ENCODE measurements around the gene TEX38.

Gene TEX38

DNA sequence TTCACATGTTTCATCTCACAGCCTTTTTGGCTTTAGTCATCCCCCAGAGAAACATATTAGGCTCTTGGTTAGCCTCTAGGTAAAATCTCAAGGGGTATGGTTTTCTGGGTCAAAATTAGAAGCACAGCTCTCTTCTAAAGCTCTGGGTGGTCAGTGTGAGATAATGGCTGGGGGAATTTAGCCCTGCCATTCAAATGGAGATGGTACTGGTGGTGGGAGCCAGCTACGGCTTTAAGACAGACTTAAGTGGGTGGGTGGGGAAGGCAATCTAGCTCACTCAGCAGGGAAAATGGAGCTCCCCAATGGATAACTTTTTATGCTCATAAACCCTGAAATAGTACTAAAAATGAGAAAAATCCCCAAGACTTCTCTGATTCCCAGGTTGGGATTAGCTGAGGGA is 5.7 kb downstream of the TEX38 start:
- H3K4me3 ChIP-seq (ENCODE audit: insufficient read length, low read depth), result no peak overlapping the region
- no peak overlapping the region for H3K9ac ChIP-seq (ENCODE audit: insufficient read length, low read depth)
- H3K27me3 ChIP-seq (ENCODE audit: insufficient read depth, insufficient read length), result no peaks in the 10 kb centered on the region
- H3K4me1 ChIP-seq (ENCODE audit: insufficient read depth, insufficient read length), result peaks cover 12% of the 10 kb centered on the region
- no peak for TF ChIP-seq SUZ12 (IDR thresholded peaks at IDR 0.05; ENCODE audit: extremely low read depth, insufficient read depth, insufficient read length)
- TF ChIP-seq ZNF274 (IDR thresholded peaks at IDR 0.05; ENCODE audit: low read depth, low read length), result no peak
- no peak for TF ChIP-seq YY1 (IDR thresholded peaks at IDR 0.05; ENCODE audit: insufficient read depth, insufficient read length)
- DNase-seq (ENCODE audit: low read depth, low spot score), result peak; percentile 86
- peaks cover 70% of the 10 kb centered on the region for H3K36me3 ChIP-seq (ENCODE audit: insufficient read depth, insufficient read length, low read length)
- H3K9me3 ChIP-seq (ENCODE audit: insufficient read depth, low read length), result no peaks in the 10 kb centered on the region

DNA sequence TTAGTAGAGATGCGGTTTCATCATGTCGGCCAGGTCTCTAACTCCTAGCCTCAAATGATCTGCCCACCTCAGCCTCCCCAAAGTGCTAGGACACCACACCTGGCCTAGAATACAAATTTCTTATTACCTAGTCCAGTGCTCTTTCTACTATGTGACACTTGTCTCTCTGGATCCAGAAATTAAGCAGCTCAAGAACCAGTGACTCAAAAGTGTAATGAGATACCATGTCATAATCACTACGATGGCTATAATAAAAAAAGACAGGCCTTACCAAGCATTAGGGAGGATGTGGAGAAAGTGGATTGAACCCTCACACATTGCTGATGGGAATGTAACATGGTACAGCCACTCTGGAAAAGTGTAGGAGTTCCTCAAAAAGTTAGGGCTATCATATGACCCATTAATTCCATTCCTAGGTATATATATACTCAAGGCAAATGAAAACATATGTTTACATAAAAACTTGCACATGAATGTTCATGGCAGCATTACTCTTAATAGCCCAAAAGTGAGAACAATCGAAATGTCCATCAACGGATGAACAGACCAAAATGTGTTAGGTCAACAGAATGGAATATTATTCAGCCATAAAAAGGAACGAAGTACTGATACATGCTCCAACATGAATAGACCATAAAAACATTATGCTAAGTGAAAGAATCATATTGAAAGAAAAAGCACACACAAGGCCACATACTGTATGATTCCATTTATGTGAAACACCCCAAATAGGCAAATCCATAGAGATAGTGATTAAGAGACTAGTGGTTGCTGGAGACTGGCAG is 8.3 kb downstream of the TEX38 start:
- no peaks in the 10 kb centered on the region for H3K27me3 ChIP-seq (ENCODE audit: insufficient read depth, insufficient read length)
- no peaks in the 10 kb centered on the region for H3K9me3 ChIP-seq (ENCODE audit: insufficient read depth, low read length)
- no peak for DNase-seq (ENCODE audit: low read depth, low spot score)
- peaks cover 7% of the 10 kb centered on the region for H3K4me1 ChIP-seq (ENCODE audit: insufficient read depth, insufficient read length)
- no peak overlapping the region for H3K4me3 ChIP-seq (ENCODE audit: insufficient read length, low read depth)
- H3K36me3 ChIP-seq (ENCODE audit: insufficient read depth, insufficient read length, low read length), result peaks cover 88% of the 10 kb centered on the region
- TF ChIP-seq ZNF274 (IDR thresholded peaks at IDR 0.05; ENCODE audit: low read depth, low read length), result no peak
- no peak for TF ChIP-seq SUZ12 (IDR thresholded peaks at IDR 0.05; ENCODE audit: extremely low read depth, insufficient read depth, insufficient read length)
- TF ChIP-seq YY1 (IDR thresholded peaks at IDR 0.05; ENCODE audit: insufficient read depth, insufficient read length), result no peak
- no peak overlapping the region for H3K9ac ChIP-seq (ENCODE audit: insufficient read length, low read depth)

DNA sequence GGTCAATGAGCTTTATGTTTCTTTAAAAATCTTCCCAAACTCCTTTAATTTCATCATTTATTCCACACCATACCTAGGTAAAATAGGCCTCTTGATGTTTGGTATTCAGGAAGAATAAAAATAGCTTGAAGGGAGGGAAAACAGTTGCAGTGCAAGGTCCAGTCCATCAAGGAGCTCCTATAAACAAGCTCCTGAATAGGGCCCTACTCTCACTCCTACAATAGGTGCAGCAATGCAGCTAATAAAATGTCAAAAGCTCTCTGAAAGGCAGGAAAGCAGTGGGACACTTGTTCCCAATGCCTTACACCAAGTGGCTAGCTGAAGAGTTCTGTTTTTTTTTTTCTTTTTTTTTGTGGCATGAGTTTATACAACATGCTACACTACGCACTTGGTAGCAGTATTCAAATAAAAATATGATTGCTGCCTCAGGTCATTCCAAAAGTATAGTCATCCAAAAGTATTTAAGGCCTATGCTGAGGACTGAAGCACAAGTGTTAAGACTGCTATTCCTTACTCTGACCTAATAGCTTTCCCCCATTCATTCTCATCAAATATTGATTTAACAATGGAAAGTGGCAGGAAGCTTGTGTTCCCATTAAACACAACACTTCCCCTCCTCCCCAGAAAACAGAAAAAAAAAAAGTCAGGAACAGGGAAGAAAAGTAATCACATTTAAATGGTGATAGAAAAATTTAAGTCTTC is 9.8 kb downstream of the TEX38 start:
- TF ChIP-seq SUZ12 (IDR thresholded peaks at IDR 0.05; ENCODE audit: extremely low read depth, insufficient read depth, insufficient read length), result no peak
- TF ChIP-seq YY1 (IDR thresholded peaks at IDR 0.05; ENCODE audit: insufficient read depth, insufficient read length), result no peak
- no peak overlapping the region for H3K9ac ChIP-seq (ENCODE audit: insufficient read length, low read depth)
- no peak for DNase-seq (ENCODE audit: low read depth, low spot score)
- H3K9me3 ChIP-seq (ENCODE audit: insufficient read depth, low read length), result no peaks in the 10 kb centered on the region
- no peaks in the 10 kb centered on the region for H3K27me3 ChIP-seq (ENCODE audit: insufficient read depth, insufficient read length)
- peaks cover 5% of the 10 kb centered on the region for H3K4me1 ChIP-seq (ENCODE audit: insufficient read depth, insufficient read length)
- peaks cover 90% of the 10 kb centered on the region for H3K36me3 ChIP-seq (ENCODE audit: insufficient read depth, insufficient read length, low read length)
- no peak overlapping the region for H3K4me3 ChIP-seq (ENCODE audit: insufficient read length, low read depth)

DNA sequence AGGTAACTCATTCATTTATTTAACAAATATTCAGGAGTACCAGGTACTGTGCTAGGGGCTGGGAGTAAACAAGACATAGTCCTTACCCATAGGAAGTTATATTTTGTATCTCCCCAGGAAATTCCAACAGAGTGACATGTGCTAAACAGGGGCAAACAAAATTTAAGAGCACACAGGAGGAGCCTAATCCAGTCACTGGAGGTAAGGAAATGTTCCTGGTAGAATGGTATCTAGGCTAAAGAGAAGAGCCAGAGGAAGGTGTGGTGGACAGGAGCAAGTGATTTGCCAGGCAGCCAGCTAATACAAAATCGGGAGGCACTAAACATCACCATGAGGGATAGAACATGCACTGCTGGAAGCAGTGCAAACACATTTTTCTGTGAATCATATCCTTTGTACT is 10.4 kb downstream of the TEX38 start:
- Histone ChIP-seq H3K36me3 (ENCODE audit: insufficient read depth, insufficient read length, low read length) (peaks cover 90% of the 10 kb centered on the region), H3K27me3 (ENCODE audit: insufficient read depth, insufficient read length) (no peaks in the 10 kb centered on the region), H3K4me3 (ENCODE audit: insufficient read length, low read depth) (no peak overlapping the region), H3K9me3 (ENCODE audit: insufficient read depth, low read length) (no peaks in the 10 kb centered on the region), H3K4me1 (ENCODE audit: insufficient read depth, insufficient read length) (peaks cover 1% of the 10 kb centered on the region), H3K9ac (ENCODE audit: insufficient read length, low read depth) (no peak overlapping the region)
- TF ChIP-seq YY1 (IDR thresholded peaks at IDR 0.05; ENCODE audit: insufficient read depth, insufficient read length), result no peak
- no peak for TF ChIP-seq SUZ12 (IDR thresholded peaks at IDR 0.05; ENCODE audit: extremely low read depth, insufficient read depth, insufficient read length)
- no peak for TF ChIP-seq ZNF274 (IDR thresholded peaks at IDR 0.05; ENCODE audit: low read depth, low read length)
- no peak for DNase-seq (ENCODE audit: low read depth, low spot score)

DNA sequence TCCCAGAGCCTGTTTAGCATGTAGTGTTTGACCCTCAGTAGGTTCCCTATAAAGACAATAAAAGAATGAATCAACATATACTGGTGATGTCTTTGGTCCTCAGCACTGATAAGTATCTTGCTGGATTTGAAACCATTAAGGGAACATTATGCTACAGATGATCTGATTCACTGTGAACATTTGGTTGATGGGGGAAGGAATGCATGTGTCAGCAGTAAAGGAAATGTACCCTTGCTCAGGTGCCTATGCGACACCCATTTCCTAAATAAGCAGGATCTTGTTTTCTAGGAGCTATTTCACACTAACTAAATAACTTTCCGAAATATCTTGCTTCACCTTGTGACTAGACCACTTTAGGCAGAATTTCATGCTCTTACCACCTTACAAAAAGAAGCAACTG is 13.0 kb downstream of the TEX38 start:
- Histone ChIP-seq H3K4me3 (ENCODE audit: insufficient read length, low read depth) (no peak overlapping the region), H3K9me3 (ENCODE audit: insufficient read depth, low read length) (no peaks in the 10 kb centered on the region), H3K4me1 (ENCODE audit: insufficient read depth, insufficient read length) (no peaks in the 10 kb centered on the region), H3K36me3 (ENCODE audit: insufficient read depth, insufficient read length, low read length) (peaks cover 99% of the 10 kb centered on the region), H3K9ac (ENCODE audit: insufficient read length, low read depth) (no peak overlapping the region), H3K27me3 (ENCODE audit: insufficient read depth, insufficient read length) (no peaks in the 10 kb centered on the region)
- DNase-seq (ENCODE audit: low read depth, low spot score), result no peak
- TF ChIP-seq ZNF274 (IDR thresholded peaks at IDR 0.05; ENCODE audit: low read depth, low read length), result no peak
- no peak for TF ChIP-seq YY1 (IDR thresholded peaks at IDR 0.05; ENCODE audit: insufficient read depth, insufficient read length)
- no peak for TF ChIP-seq SUZ12 (IDR thresholded peaks at IDR 0.05; ENCODE audit: extremely low read depth, insufficient read depth, insufficient read length)

DNA sequence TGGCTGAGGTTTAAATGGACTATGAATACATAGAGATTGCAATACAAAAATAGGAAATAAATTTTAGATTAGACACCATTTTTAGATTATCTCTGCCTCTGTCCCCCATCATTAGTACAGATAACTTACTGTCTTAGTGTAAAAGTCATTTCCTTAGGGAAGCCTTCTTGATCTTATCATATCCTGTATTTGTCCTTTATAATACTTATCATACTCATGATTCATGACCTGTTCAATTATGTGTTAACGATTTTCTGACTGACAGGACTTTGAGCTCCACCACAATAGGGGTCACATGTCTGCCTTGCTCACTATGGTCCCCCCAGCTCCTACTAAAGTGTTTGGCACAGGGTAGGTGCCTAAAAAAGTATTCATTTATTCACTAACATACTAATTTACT is 14.6 kb downstream of the TEX38 start:
- Histone ChIP-seq H3K4me3 (ENCODE audit: insufficient read length, low read depth) (no peak overlapping the region), H3K9me3 (ENCODE audit: insufficient read depth, low read length) (no peaks in the 10 kb centered on the region), H3K9ac (ENCODE audit: insufficient read length, low read depth) (no peak overlapping the region), H3K27me3 (ENCODE audit: insufficient read depth, insufficient read length) (no peaks in the 10 kb centered on the region), H3K36me3 (ENCODE audit: insufficient read depth, insufficient read length, low read length) (peaks cover 99% of the 10 kb centered on the region), H3K4me1 (ENCODE audit: insufficient read depth, insufficient read length) (no peaks in the 10 kb centered on the region)
- no peak for TF ChIP-seq YY1 (IDR thresholded peaks at IDR 0.05; ENCODE audit: insufficient read depth, insufficient read length)
- TF ChIP-seq SUZ12 (IDR thresholded peaks at IDR 0.05; ENCODE audit: extremely low read depth, insufficient read depth, insufficient read length), result no peak
- no peak for TF ChIP-seq ZNF274 (IDR thresholded peaks at IDR 0.05; ENCODE audit: low read depth, low read length)
- DNase-seq (ENCODE audit: low read depth, low spot score), result no peak

DNA sequence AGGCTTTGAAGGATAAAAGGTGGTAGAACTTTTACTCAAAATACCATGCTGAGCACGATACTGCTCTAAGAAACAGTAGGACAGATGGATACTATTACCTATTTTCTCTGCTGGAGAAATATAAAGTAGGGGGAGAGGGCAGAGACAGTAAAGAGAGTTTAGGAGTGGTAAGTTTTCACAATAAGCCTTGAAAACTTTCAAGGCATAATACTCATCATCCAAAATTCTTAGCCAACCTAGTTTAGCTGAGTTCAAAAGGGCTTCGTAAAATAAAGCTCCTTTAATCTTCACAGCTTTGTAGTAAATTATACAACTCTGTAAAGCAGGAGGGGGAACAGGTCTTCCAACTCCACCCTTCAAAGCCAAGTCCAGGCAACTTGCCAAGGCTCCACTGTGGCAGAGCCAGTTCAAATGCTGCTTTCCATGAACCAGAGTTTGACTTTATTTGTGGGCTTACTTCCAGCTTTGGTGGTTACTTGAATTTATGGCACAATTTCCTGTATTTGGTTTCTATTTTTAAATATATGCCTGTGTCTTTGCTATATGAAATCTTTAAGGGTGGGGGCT is 15.5 kb downstream of the TEX38 start:
- Histone ChIP-seq H3K27me3 (ENCODE audit: insufficient read depth, insufficient read length) (no peaks in the 10 kb centered on the region), H3K9ac (ENCODE audit: insufficient read length, low read depth) (no peak overlapping the region), H3K9me3 (ENCODE audit: insufficient read depth, low read length) (no peaks in the 10 kb centered on the region), H3K4me3 (ENCODE audit: insufficient read length, low read depth) (no peak overlapping the region), H3K4me1 (ENCODE audit: insufficient read depth, insufficient read length) (no peaks in the 10 kb centered on the region), H3K36me3 (ENCODE audit: insufficient read depth, insufficient read length, low read length) (peaks cover 100% of the 10 kb centered on the region)
- TF ChIP-seq SUZ12 (IDR thresholded peaks at IDR 0.05; ENCODE audit: extremely low read depth, insufficient read depth, insufficient read length) (no peak), YY1 (IDR thresholded peaks at IDR 0.05; ENCODE audit: insufficient read depth, insufficient read length) (no peak), ZNF274 (IDR thresholded peaks at IDR 0.05; ENCODE audit: low read depth, low read length) (no peak)
- no peak for DNase-seq (ENCODE audit: low read depth, low spot score)
